OCI-LY1 (cell line): ENCODE results near the gene VAV3.
"Not testable (repeated sequence)": the region's sequence is repeated elsewhere in the genome, so short reads cannot be mapped to it uniquely, and the experiment has no call there.

Source experiments
- CTCF ChIP-seq: fragments of 200-600 bp; sonication (generic), shearing (Covaris generic); IDR thresholded peaks from 2 replicates; pipeline ENCODE4 v1.5.1; 2017; ENCODE audit warnings: mild to moderate bottlenecking, antibody characterized with exemption, low read length, moderate library complexity, mixed read lengths
- EZH2 ChIP-seq: fragments of 200-600 bp; sonication (generic), shearing (Covaris generic); IDR thresholded peaks from 2 replicates; pipeline ENCODE4 v1.8.0; 2017; ENCODE audit warnings: borderline replicate concordance, mixed run types, mild to moderate bottlenecking, antibody characterized with exemption, low read length, moderate library complexity, mixed read lengths

GRCh38 chr1:107720210-107720609 lies 244.8 kb downstream of the VAV3 start:
- TF ChIP-seq CTCF, EZH2: not testable (repeated sequence)
